GM23248 (cell line): Measurements from ENCODE around the gene DNAH2.

Experiments used
- EZH2 ChIP-seq: fragments of 200-600 bp; sonication (generic); IDR thresholded peaks from 2 replicates; pipeline ENCODE4 v1.6.1; 2018; ENCODE audit warnings: antibody characterized with exemption, mild to moderate bottlenecking; ENCODE audit not compliant: insufficient read depth, poor library complexity, severe bottlenecking
- EZH2phosphoT487 ChIP-seq: fragments of 200-600 bp; sonication (generic); IDR thresholded peaks from 2 replicates; pipeline ENCODE4 v1.6.1; 2018; ENCODE audit warnings: antibody characterized with exemption, moderate library complexity, mild to moderate bottlenecking, low read depth; ENCODE audit not compliant: insufficient read depth

- TF ChIP-seq EZH2phosphoT487 (no peak), EZH2 (no peak)
Measured at GRCh38 chr17:7716901-7717755, at the start of gene DNAH2.
